GM12875 (cell line): ENCODE data around the gene NHERF2.

Experiments used
- H3K4me3 ChIP-seq: one replicate; pipeline ENCODE4 v1.5.1; 2011; ENCODE audit warnings: low read depth, low read length, control low read depth
- TF ChIP-seq, protein P1 (sequence below): IDR thresholded peaks from 2 replicates; pipeline ENCODE4 v1.5.1; 2011; ENCODE audit warnings: low read depth, mild to moderate bottlenecking, control low read depth, inconsistent platforms, low read length, moderate library complexity, borderline replicate concordance; ENCODE audit not compliant: insufficient read depth

The NHERF2 gene

DNA sequence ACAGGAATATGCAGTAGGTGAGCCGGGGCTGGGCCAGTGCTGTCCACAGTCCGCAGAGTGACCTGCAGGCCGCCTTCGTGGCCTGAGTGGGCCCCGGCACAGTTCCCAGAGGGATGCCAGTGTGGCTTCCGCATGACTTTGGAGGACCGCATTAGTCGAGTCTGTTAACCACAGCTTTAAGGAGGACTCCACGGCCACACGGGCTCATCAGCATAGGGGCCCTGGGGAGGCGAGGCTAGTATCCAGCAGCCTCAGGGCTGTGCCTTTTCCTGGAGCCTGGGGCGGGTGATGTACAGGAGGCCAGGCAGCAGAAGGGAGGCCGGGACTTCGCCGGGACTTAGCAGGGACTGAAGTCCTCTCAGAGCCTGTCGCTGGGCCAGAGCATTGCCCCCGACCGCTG lies 34.3 kb downstream of the NHERF2 start:
- H3K4me3 ChIP-seq, result no peak overlapping the region
- TF ChIP-seq, protein P1, sequence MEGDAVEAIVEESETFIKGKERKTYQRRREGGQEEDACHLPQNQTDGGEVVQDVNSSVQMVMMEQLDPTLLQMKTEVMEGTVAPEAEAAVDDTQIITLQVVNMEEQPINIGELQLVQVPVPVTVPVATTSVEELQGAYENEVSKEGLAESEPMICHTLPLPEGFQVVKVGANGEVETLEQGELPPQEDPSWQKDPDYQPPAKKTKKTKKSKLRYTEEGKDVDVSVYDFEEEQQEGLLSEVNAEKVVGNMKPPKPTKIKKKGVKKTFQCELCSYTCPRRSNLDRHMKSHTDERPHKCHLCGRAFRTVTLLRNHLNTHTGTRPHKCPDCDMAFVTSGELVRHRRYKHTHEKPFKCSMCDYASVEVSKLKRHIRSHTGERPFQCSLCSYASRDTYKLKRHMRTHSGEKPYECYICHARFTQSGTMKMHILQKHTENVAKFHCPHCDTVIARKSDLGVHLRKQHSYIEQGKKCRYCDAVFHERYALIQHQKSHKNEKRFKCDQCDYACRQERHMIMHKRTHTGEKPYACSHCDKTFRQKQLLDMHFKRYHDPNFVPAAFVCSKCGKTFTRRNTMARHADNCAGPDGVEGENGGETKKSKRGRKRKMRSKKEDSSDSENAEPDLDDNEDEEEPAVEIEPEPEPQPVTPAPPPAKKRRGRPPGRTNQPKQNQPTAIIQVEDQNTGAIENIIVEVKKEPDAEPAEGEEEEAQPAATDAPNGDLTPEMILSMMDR, result no peak

DNA sequence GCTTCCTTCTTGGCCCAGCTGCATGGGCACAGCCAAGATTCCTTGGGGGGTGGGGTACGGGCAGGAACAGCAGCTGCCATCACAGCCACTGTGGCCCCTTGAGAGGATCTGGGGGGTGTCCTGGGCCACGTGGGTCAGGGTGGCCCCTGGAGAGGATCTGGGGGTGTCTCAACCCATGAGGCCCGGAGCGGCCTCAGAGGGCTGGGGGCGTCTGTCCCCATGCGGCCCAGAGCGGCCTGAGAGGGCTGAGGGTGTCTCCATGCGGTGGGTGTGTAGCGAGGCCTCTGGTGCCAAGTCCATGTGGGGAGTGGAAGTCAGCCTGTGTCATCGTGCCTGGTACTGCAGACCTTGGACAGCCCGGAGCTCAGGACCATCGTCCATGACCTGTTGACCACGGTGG lies 34.8 kb downstream of the NHERF2 start:
- TF ChIP-seq, protein P1, result no peak
- no peak overlapping the region for H3K4me3 ChIP-seq

DNA sequence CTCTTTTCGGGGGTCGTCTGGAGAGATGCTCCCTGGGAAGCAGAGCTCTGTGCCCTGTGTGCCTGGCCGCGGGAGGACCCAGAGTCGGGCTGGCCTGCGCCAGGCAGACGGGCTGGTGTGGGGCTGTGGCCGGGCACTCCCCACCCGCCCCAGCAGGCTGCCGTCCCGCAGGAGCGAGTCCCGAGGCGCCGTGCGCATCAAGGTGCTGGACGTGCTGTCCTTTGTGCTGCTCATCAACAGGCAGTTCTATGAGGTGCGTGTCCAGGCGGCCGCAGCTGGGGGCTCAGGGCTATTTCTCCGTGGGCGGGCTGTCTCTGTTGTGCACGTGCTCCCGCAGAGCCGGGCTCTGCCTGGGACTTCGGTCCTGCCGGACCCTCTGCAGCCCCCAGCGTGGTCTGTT lies 36.1 kb downstream of the NHERF2 start:
- TF ChIP-seq, protein P1, result no peak
- no peak overlapping the region for H3K4me3 ChIP-seq

DNA sequence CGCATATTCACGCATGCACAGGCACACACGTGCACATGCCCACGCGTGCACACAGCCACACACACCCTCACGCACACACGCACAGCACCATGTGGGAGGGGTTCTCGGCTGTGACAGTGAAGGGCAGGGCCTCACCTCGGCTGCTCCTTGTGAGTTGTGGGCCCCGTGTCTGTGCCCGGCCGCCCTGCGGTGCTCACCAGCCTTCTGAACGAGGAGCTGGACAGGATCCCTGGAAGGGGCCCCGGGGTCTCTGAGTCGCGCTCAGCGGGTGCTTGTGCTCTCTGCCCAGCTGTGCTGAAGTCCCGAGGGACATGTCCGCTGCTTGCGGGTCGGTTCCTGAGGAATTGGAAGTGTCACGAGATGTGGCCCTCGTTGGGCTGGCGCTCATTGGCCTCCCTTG lies 37.2 kb downstream of the NHERF2 start:
- no peak overlapping the region for H3K4me3 ChIP-seq
- TF ChIP-seq, protein P1, result no peak

DNA sequence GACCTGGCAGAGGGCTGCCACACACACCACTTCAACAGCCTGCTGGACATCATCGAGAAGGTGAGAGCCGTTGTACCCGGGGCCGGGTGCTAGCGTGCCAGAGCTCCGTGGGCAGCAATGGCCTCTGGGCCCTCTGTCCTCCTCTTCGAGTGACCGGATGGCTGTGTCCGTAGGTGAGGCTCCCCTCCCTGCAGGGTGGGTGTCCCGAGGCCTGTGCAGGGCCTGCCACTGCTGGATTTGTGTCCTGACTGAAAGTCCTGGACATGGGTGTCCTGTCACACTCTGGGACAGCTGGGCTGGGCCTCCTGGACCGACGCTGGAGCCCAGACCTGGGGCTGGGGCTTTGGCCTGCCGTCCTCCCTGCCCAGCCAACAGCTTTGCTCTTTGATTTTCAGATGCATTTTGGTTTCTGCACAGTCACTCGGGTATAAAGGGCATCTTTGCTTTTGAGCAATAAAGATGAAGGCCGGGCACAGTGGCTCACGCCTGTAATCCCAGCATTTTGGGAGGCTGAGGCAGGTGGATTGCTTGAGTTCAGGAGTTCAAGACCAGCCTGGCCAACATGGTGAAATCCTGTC lies 37.8 kb downstream of the NHERF2 start:
- H3K4me3 ChIP-seq, result no peak overlapping the region
- TF ChIP-seq, protein P1, result no peak

DNA sequence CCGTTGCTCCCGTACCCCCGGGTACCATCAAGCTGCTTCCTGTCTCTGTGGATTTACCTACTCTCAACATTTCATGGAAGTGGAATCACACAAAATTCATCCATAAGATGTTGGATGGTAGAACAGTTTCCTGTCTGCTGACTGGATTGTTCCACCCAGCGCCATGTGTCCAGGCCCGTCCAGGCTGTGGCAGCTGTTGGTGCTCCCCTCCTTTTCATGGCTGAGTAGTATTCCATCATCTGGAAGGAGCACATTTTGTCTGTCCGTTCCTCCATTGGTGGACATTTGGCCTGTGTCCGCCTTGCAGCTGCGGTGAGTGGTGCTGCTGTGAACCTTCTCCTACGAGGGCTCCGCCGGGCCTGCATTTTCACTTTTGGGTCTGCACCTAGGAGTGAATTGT lies 39.4 kb downstream of the NHERF2 start:
- no peak overlapping the region for H3K4me3 ChIP-seq
- TF ChIP-seq, protein P1, result no peak

DNA sequence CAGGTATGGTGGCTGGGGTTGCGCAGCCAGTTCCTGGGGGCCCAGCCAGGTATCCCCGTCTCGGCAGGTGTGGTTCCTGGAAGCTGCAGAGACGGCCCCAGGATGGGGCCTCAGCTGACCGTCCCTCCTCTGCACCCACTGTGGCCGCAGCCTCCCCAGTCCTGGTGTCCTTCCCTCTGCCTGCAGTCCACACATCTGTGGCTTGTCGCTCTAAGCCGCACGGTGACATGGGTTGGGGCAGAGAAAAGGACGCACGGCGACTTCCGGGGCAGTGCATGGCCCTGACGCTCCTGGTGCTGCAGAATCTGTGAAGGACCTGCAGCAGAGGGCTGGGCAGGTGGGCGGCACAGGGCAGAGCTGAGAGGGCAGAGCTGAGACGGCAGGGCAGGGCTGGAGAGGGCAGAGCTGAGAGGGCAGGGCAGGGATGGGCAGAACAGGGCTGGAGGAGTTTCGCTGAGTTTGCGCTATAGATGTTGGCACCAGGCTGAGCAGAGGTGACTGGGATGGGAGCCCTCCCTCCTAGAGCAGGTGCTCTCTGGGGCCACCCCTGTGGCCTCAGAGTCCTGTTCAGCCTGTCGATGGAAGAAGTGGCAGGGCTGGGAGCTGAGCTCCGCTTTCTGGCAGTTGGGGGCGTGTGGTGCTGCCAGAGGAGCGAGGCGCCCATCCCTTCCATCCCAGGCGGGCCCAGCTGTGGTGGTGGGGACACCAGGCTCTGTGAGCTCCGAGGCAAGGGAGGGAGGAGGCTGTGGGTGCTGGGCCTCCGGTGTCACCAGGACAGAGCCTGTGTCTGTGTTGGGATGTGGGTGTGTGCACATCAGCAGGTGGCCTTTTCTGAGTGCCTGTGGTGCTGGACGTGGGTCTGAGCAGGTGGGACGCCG lies 44.1 kb downstream of the NHERF2 start:
- TF ChIP-seq, protein P1, result no peak
- no peak overlapping the region for H3K4me3 ChIP-seq
